OCI-LY3 (cell line): ENCODE measurements around the gene TTC17.

Experiments
- H2AFZ ChIP-seq: fragments of 200-600, 300-600 bp; shearing (Covaris generic); 2 replicates; pipeline ENCODE4 v1.6.0; 2014; ENCODE audit warnings: antibody characterized with exemption, low read depth, low read length
- H3K27ac ChIP-seq: fragments of 200-600, 300-600 bp; sonication (generic); 2 replicates; pipeline ENCODE4 v1.5.1; 2014; ENCODE audit warnings: mild to moderate bottlenecking, low read length, moderate library complexity, mixed read lengths
- H3K27me3 ChIP-seq: fragments of 200-600, 300-600 bp; sonication (generic); 2 replicates; pipeline ENCODE4 v1.6.1; 2014; ENCODE audit warnings: low read depth, low read length, mixed read lengths
- H3K36me3 ChIP-seq: fragments of 200-600, 300-600 bp; sonication (generic); replicated peaks from 2 replicates; pipeline ENCODE3; 2014; ENCODE audit warnings: low read depth, low read length, mixed read lengths
- H3K4me1 ChIP-seq: fragments of 300-600, 200-600 bp; sonication (generic); 2 replicates; pipeline ENCODE4 v1.6.1; 2014; ENCODE audit warnings: low read length, mixed read lengths
- H3K4me2 ChIP-seq: fragments of 200-600, 300-600 bp; sonication (generic); 2 replicates; pipeline ENCODE4 v1.6.1; 2014; ENCODE audit warnings: low read length, mixed read lengths
- H3K4me3 ChIP-seq: fragments of 300-600, 200-600 bp; sonication (generic); 2 replicates; pipeline ENCODE4 v1.5.1; 2014; ENCODE audit warnings: antibody characterized with exemption, mild to moderate bottlenecking, low read length, moderate library complexity
- H3K79me2 ChIP-seq: fragments of 300-600, 200-600 bp; shearing (Covaris generic); 2 replicates; pipeline ENCODE4 v1.6.1; 2014; ENCODE audit warnings: mild to moderate bottlenecking, low read length, mixed read lengths
- H3K9ac ChIP-seq: fragments of 300-600, 200-600 bp; shearing (Covaris generic); 2 replicates; pipeline ENCODE4 v1.6.0; 2014; ENCODE audit warnings: mild to moderate bottlenecking, low read length, moderate library complexity
- H3K9me3 ChIP-seq: fragments of 200-600, 300-600 bp; shearing (Covaris generic); 2 replicates; pipeline ENCODE4 v1.6.1; 2014; ENCODE audit warnings: low read length, mixed read lengths; ENCODE audit not compliant: insufficient read depth
- H4K20me1 ChIP-seq: fragments of 200-600, 300-600 bp; sonication (generic); 2 replicates; pipeline ENCODE4 v1.6.1; 2016; ENCODE audit warnings: low read length, mixed read lengths; ENCODE audit not compliant: insufficient read depth
- CTCF ChIP-seq: fragments of 200-600, 300-600 bp; sonication (generic); IDR thresholded peaks from 2 replicates; pipeline ENCODE4 v1.5.1; 2014; ENCODE audit warnings: antibody characterized with exemption, low read length, low read depth
- EZH2phosphoT487 ChIP-seq: fragments of 200-600 bp; shearing (Covaris generic); IDR thresholded peaks from 2 replicates; pipeline ENCODE4 v1.6.1; 2018; ENCODE audit warnings: antibody characterized with exemption, mixed run types, low read depth

The TTC17 gene

GRCh38 chr11:43434893-43435292 lies 76.2 kb downstream of the TTC17 start:
- Histone ChIP-seq H3K27me3 (no peaks in the 10 kb centered on the region), H2AFZ (no peak overlapping the region), H3K9ac (no peak overlapping the region), H3K27ac (no peak overlapping the region), H3K36me3 (peaks cover 33% of the 10 kb centered on the region), H3K4me1 (no peaks in the 10 kb centered on the region), H3K79me2 (no peaks in the 10 kb centered on the region), H3K4me2 (no peak overlapping the region), H3K9me3 (no peaks in the 10 kb centered on the region), H4K20me1 (no peaks in the 10 kb centered on the region), H3K4me3 (no peak overlapping the region)
- no peak for TF ChIP-seq EZH2phosphoT487
- no peak for TF ChIP-seq CTCF

GRCh38 chr11:43440486-43440885 lies 81.8 kb downstream of the TTC17 start:
- Histone ChIP-seq H3K4me3 (no peak overlapping the region), H3K27me3 (no peaks in the 10 kb centered on the region), H3K27ac (no peak overlapping the region), H3K4me1 (no peaks in the 10 kb centered on the region), H4K20me1 (no peaks in the 10 kb centered on the region), H3K9ac (no peak overlapping the region), H3K36me3 (peaks cover 66% of the 10 kb centered on the region), H3K9me3 (no peaks in the 10 kb centered on the region), H3K4me2 (no peak overlapping the region), H2AFZ (no peak overlapping the region), H3K79me2 (no peaks in the 10 kb centered on the region)
- TF ChIP-seq CTCF, result no peak

- Histone ChIP-seq H3K4me3 (no peak overlapping the region), H3K27ac (no peak overlapping the region), H2AFZ (no peak overlapping the region), H3K27me3 (no peaks in the 10 kb centered on the region), H3K79me2 (no peaks in the 10 kb centered on the region), H3K4me1 (no peaks in the 10 kb centered on the region), H3K9ac (no peak overlapping the region), H3K4me2 (no peak overlapping the region), H4K20me1 (no peaks in the 10 kb centered on the region), H3K9me3 (no peaks in the 10 kb centered on the region), H3K36me3 (peaks cover 69% of the 10 kb centered on the region)
- TF ChIP-seq EZH2phosphoT487 (no peak), CTCF (no peak)
Observed at GRCh38 chr11:43443811-43444210, 85.1 kb downstream of the TTC17 start.

DNA sequence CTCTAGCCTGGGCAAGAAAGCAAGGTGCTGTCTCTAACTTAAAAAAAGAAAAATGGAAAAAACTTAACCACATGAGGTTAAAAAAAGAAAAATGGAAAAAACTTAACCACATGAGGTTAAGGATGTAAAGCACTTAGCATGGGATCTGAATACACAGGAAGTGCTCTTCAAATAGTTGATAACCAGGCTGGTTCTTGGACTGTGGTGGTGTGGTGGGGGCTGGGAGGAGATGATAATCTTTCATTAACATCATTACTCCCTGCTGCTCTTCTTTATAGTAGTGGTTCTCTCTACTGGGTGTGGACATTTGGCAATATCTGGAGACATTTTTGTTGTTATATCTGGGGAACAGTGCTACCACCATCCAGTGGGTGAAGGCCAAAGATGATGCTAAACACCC lies 88.4 kb downstream of the TTC17 start:
- Histone ChIP-seq H3K79me2 (no peaks in the 10 kb centered on the region), H3K9ac (no peak overlapping the region), H3K36me3 (peaks cover 81% of the 10 kb centered on the region), H3K4me1 (no peaks in the 10 kb centered on the region), H3K4me3 (no peak overlapping the region), H2AFZ (no peak overlapping the region), H3K4me2 (no peak overlapping the region), H3K9me3 (no peaks in the 10 kb centered on the region), H4K20me1 (no peaks in the 10 kb centered on the region), H3K27me3 (no peaks in the 10 kb centered on the region), H3K27ac (no peak overlapping the region)
- TF ChIP-seq CTCF, result no peak
- no peak for TF ChIP-seq EZH2phosphoT487
